Esophagus squamous epithelium (tissue), 5 donors: ENCODE measurements around the gene LILRA5. TPM values are rescaled to one million over a fixed set of nuclear protein-coding genes. Genes with fewer than 3 reads are reported as not detected.

ENCODE experiments used
- DNase-seq: peaks from one replicate; lab custom pipeline; 2025; lab: John Stamatoyannopoulos, UW
- H3K27ac ChIP-seq, 4 donors: fragments of 200-600 bp; sonication (generic); one replicate each; pipeline ENCODE4 v1.5.1; 2016 to 2019; ENCODE audit warnings: mild to moderate bottlenecking in 1 of 4
- H3K27me3 ChIP-seq, 4 donors: fragments of 200-600 bp; sonication (generic); 1 replicate in 3 of 4; 2 replicates in 1 of 4; pipeline versions ENCODE4 v1.5.1 to v1.6.0; 2017 to 2021; ENCODE audit warnings: antibody characterized with exemption in 1 of 4
- H3K36me3 ChIP-seq, 3 donors: fragments of 200-600 bp; sonication (generic); one replicate each; pipeline ENCODE4 v1.5.1; 2016 to 2019
- H3K4me1 ChIP-seq, 3 donors: fragments of 200-600 bp; sonication (generic); one replicate each; pipeline ENCODE4 v1.5.1; 2017 to 2019
- H3K4me3 ChIP-seq, 4 donors: fragments of 200-600 bp; sonication (generic); 1 replicate in 3 of 4; 2 replicates in 1 of 4; pipeline ENCODE4 v1.5.1; 2016 to 2019; ENCODE audit warnings: mild to moderate bottlenecking in 2 of 4, moderate library complexity in 1 of 4
- H3K9me3 ChIP-seq, 3 donors: fragments of 200-600 bp; sonication (generic); one replicate each; pipeline ENCODE4 v1.5.1; 2016 to 2019
- POLR2A ChIP-seq, 4 donors: fragments of 450-650 bp; IDR thresholded peaks; one replicate each; pipeline ENCODE4 v1.6.1; 2017; ENCODE audit warnings: antibody characterized with exemption in 4 of 4, mild to moderate bottlenecking in 4 of 4, moderate library complexity in 3 of 4
- WGBS, 2 donors: methylation state at CpG; one replicate each; pipeline ENCODE4 v1.1.5; 2018; 5-methylcytosine and 5-hydroxymethylcytosine counted together
- intact Hi-C: fragments of 100-400 bp; cut with DNase I; formaldehyde crosslinking; loops from one replicate; pipeline ENCODE4 v1.15.0; 2022
- total RNA-seq, 4 donors: library from RNA; depleted of rRNA; stranded (reverse); fragments of >200 nt; gene quantifications; one replicate each; pipeline ENCODE4 v1.1.0, GENCODE V29; 2016
- TF ChIP-seq, protein P1 (sequence below), 6 experiments: fragments of 450-650 bp in 4 of 6; fragments of 200-600 bp in 2 of 6; sonication (generic) in 2 of 6; IDR thresholded peaks; one replicate each; pipeline ENCODE4 v1.5.1; 2016 to 2019; ENCODE audit warnings: antibody characterized with exemption in 6 of 6, mild to moderate bottlenecking in 4 of 6, moderate library complexity in 4 of 6
- donor health status: DM: yes; HTN: yes; CAD: no.

The LILRA5 gene
- total RNA-seq, 4 donors from 2014 or later: 0.38 to 1.4 (median 0.70) TPM; not detected in 1

GRCh38 chr19:54355675-54356074 lies 42.7 kb upstream of the LILRA5 start:
- TF ChIP-seq, protein P1, sequence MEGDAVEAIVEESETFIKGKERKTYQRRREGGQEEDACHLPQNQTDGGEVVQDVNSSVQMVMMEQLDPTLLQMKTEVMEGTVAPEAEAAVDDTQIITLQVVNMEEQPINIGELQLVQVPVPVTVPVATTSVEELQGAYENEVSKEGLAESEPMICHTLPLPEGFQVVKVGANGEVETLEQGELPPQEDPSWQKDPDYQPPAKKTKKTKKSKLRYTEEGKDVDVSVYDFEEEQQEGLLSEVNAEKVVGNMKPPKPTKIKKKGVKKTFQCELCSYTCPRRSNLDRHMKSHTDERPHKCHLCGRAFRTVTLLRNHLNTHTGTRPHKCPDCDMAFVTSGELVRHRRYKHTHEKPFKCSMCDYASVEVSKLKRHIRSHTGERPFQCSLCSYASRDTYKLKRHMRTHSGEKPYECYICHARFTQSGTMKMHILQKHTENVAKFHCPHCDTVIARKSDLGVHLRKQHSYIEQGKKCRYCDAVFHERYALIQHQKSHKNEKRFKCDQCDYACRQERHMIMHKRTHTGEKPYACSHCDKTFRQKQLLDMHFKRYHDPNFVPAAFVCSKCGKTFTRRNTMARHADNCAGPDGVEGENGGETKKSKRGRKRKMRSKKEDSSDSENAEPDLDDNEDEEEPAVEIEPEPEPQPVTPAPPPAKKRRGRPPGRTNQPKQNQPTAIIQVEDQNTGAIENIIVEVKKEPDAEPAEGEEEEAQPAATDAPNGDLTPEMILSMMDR (IDR thresholded peaks at IDR 0.05): no peak
- no peak for TF ChIP-seq POLR2A (IDR thresholded peaks at IDR 0.05)
- H3K27me3 ChIP-seq: peaks cover 0 to 6% (median 0%) of the 10 kb centered on the region in 4 donors
- no peak overlapping the region for H3K27ac ChIP-seq
- intact Hi-C loops: no loop called here
- DNase-seq: no peak
- no peaks in the 10 kb centered on the region for H3K36me3 ChIP-seq
- no peaks in the 10 kb centered on the region for H3K4me1 ChIP-seq
- no peaks in the 10 kb centered on the region for H3K9me3 ChIP-seq
- H3K4me3 ChIP-seq: no peak overlapping the region
- WGBS, 2 donors: 66 to 88% methylated on average over 3 to 6 of the region's 14 CpGs

DNA sequence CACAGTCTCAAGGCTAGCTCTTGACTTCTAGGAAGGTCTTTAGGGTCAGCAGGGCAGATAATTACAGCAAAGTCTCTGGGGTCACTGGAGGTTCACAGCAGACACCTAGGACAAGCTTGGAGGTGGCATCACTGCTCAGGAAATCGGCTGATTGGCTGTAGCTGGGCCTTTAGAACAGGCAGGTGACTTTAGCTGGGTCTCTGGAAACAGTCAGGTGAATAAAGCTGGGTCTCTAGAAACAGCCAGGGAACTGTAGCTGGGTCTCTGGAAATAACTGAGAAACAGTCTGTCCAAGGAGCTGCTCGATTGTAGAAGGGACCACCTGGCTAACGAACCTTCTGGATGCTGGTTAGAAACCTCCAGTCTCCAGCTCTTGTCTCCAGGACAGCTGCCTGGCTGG lies 41.8 kb upstream of the LILRA5 start:
- no peak for DNase-seq
- H3K27ac ChIP-seq: no peak overlapping the region
- TF ChIP-seq, protein P1 (IDR thresholded peaks at IDR 0.05): no peak
- no peak for TF ChIP-seq POLR2A (IDR thresholded peaks at IDR 0.05)
- peaks cover 0 to 6% (median 0%) of the 10 kb centered on the region in 4 donors for H3K27me3 ChIP-seq
- intact Hi-C loops: no loop called here
- 42 to 49% methylated on average over 3 of the region's 3 CpGs for WGBS, 2 donors
- no peaks in the 10 kb centered on the region for H3K36me3 ChIP-seq
- no peak overlapping the region for H3K4me3 ChIP-seq
- H3K9me3 ChIP-seq: no peaks in the 10 kb centered on the region
- H3K4me1 ChIP-seq: no peaks in the 10 kb centered on the region

DNA sequence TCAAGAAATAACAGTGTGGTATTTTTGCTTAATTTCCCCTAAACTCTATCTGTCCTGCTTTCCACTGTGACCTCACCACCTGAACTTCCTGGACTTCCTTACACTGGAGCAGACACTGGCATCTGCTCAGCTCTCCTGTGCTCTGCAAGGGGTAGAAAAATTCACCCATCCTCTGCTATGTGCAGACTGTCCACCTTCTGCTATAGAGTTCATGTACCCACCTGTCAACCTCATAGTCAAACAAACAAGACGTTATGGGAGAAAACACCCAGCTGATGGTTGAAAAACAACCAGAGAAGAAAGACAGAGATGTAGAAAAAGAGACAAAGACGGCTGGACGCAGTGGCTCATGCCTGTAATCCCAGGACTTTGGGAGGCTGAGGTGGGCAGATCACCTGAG lies 39.6 kb upstream of the LILRA5 start:
- H3K27me3 ChIP-seq: peaks cover 0 to 9% (median 0%) of the 10 kb centered on the region in 4 donors
- no peak overlapping the region for H3K4me3 ChIP-seq
- intact Hi-C loops: no loop called here
- TF ChIP-seq, protein P1 (IDR thresholded peaks at IDR 0.05): no peak
- no peak for TF ChIP-seq POLR2A (IDR thresholded peaks at IDR 0.05)
- no peak for DNase-seq
- H3K36me3 ChIP-seq: no peaks in the 10 kb centered on the region
- no peak overlapping the region for H3K27ac ChIP-seq
- H3K4me1 ChIP-seq: no peaks in the 10 kb centered on the region
- WGBS, 2 donors: 18 to 30% methylated on average over 3 of the region's 3 CpGs
- no peaks in the 10 kb centered on the region for H3K9me3 ChIP-seq

GRCh38 chr19:54352041-54352440 lies 39.1 kb upstream of the LILRA5 start:
- 61 to 74% methylated on average over 2 to 4 of the region's 7 CpGs for WGBS, 2 donors
- Histone ChIP-seq H3K27ac (no peak overlapping the region), H3K36me3 (no peaks in the 10 kb centered on the region), H3K4me1 (no peaks in the 10 kb centered on the region), H3K27me3 (peaks cover 0 to 8% (median 0%) of the 10 kb centered on the region in 4 donors), H3K9me3 (no peaks in the 10 kb centered on the region), H3K4me3 (no peak overlapping the region)
- intact Hi-C loops: no loop called here
- no peak for TF ChIP-seq POLR2A (IDR thresholded peaks at IDR 0.05)
- TF ChIP-seq, protein P1 (IDR thresholded peaks at IDR 0.05): no peak
- DNase-seq: no peak

DNA sequence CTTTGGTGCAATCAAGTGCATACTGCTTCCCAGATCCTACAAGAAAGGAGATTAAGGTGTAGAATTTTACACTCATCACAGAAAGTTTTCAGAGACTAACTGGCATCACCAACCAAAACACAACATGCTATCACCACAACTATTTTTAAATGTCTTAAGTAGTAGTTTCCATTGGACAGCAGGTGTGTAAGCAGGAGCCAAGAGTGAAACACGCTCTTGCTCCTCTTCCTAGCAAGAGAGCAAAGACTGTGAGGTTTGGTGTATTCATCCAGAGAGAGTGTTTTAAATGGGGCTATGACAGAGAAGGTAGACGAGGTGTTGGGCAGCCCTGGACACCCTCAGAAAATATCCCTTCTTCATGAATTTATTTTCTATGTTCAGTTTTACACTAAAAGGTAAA lies 38.5 kb upstream of the LILRA5 start:
- Histone ChIP-seq H3K27me3 (peaks cover 0 to 13% (median 0%) of the 10 kb centered on the region in 4 donors), H3K9me3 (no peaks in the 10 kb centered on the region), H3K27ac (no peak overlapping the region), H3K4me1 (no peaks in the 10 kb centered on the region), H3K36me3 (no peaks in the 10 kb centered on the region), H3K4me3 (no peak overlapping the region)
- 37 to 39% methylated on average over 2 of the region's 2 CpGs for WGBS, 2 donors
- DNase-seq: no peak
- TF ChIP-seq, protein P1 (IDR thresholded peaks at IDR 0.05): no peak
- TF ChIP-seq POLR2A (IDR thresholded peaks at IDR 0.05): no peak
- intact Hi-C loops: no loop called here
